BE2C (cell line): ENCODE measurements around the gene PIP5K1B.

Source experiments
- DNase-seq: peaks from one replicate; pipeline ENCODE4 v3.0.0-alpha.2; 2020
- H3K27me3 ChIP-seq: fragments of 250-450 bp; sonication (Bioruptor Pico); 2 replicates; pipeline ENCODE4 v1.5.1; 2020; ENCODE audit warnings: mild to moderate bottlenecking
- H3K36me3 ChIP-seq: fragments of 250-450 bp; sonication (Bioruptor Pico); 2 replicates; pipeline ENCODE4 v1.5.1; 2020; ENCODE audit warnings: mild to moderate bottlenecking
- H3K4me1 ChIP-seq: fragments of 250-450 bp; sonication (Bioruptor Pico); 2 replicates; pipeline ENCODE4 v1.5.1; 2020
- H3K4me3 ChIP-seq: 2 replicates; pipeline ENCODE4 v1.5.1; 2011; ENCODE audit warnings: low read depth, low read length
- H3K9me3 ChIP-seq: fragments of 250-450 bp; sonication (Bioruptor Pico); 2 replicates; pipeline ENCODE4 v1.5.1; 2020
- TF ChIP-seq, protein P1 (sequence below): IDR thresholded peaks from 2 replicates; pipeline ENCODE4 v1.5.1; 2012; ENCODE audit warnings: mild to moderate bottlenecking, low read depth, low read length

Gene PIP5K1B

DNA sequence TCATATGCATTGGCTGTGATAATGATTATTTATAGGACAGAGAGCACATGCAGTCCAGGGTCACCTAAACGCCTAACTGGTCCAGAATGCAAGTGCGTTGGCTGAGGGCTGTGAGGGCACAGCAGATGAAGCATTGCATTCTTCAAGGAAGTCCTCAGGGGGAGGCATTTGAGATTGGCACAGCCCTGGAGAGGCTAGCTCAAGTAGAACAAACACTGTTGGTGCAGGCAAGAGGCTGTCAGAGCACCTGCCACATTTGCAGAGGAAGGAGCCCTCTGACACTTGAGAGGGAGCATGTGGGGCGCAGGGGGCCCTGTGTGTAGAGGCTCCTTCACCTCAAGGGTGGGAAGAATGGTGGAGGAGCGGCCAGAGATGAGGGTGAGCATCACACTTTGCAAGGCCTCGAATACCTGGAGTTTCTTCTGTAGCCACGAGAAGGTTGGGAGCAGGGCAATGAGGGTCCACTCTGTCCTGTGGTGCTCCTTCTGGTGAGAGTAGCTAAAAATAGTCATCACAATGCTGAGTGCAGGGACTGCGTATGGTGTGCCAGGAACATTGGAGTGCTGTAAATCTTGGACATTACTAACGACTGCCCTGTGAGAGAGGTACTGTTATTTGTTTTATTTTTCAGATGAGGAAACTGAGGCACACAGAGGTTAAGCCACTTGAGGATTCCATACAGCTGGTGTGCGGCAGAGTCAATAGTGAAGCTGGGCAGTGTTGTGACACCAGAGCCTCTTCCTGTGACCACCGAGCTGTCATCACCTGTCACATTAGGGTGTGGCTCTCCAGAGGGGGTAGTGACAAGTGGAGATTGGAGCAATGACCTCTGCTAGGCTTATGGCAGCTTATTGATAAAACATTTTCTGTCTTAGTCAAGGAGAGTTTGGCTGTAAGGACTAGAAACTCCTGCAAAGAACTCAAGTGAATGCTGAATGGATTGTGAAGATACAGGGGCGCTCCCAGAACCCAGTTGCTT lies 100.2 kb downstream of the PIP5K1B start:
- TF ChIP-seq, protein P1, sequence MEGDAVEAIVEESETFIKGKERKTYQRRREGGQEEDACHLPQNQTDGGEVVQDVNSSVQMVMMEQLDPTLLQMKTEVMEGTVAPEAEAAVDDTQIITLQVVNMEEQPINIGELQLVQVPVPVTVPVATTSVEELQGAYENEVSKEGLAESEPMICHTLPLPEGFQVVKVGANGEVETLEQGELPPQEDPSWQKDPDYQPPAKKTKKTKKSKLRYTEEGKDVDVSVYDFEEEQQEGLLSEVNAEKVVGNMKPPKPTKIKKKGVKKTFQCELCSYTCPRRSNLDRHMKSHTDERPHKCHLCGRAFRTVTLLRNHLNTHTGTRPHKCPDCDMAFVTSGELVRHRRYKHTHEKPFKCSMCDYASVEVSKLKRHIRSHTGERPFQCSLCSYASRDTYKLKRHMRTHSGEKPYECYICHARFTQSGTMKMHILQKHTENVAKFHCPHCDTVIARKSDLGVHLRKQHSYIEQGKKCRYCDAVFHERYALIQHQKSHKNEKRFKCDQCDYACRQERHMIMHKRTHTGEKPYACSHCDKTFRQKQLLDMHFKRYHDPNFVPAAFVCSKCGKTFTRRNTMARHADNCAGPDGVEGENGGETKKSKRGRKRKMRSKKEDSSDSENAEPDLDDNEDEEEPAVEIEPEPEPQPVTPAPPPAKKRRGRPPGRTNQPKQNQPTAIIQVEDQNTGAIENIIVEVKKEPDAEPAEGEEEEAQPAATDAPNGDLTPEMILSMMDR = no peak
- DNase-seq = no peak
- no peaks in the 10 kb centered on the region for H3K4me1 ChIP-seq
- no peaks in the 10 kb centered on the region for H3K9me3 ChIP-seq
- H3K36me3 ChIP-seq = no peaks in the 10 kb centered on the region
- H3K4me3 ChIP-seq = no peak overlapping the region
- H3K27me3 ChIP-seq = peaks cover 13% of the 10 kb centered on the region

DNA sequence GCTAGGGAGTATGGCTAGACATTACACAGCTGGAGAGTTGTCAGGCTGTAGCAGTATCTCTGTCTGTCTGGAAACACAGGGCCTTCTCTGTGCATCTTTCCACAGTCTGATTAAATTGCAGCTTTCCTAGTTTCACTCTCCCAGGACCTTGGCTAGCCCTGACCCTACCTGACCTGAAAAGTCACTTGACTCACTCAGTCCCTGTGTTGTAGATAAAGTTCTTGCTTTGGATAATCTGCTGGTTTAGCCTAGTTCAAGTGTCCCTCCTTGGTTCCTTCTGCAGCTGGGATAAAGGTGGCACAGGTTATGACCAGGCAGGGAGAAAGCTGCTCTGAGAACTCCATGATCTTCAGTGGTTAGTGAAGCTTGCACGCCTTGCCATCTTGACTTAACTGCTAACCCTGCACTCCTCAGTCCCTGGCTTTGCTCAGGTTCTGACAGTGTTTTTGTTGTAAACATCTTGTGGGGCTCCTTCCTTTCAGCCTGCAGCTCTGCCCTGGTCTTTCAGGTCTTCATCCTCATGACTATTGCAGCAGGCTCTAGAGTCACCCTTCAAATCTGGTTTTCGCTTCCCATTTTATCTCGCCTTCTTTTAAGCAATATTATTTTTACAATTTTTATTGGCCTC lies 101.0 kb downstream of the PIP5K1B start:
- Histone ChIP-seq H3K4me1 (no peaks in the 10 kb centered on the region), H3K27me3 (peaks cover 13% of the 10 kb centered on the region), H3K9me3 (no peaks in the 10 kb centered on the region), H3K4me3 (no peak overlapping the region), H3K36me3 (no peaks in the 10 kb centered on the region)
- TF ChIP-seq, protein P1 = no peak
- no peak for DNase-seq

DNA sequence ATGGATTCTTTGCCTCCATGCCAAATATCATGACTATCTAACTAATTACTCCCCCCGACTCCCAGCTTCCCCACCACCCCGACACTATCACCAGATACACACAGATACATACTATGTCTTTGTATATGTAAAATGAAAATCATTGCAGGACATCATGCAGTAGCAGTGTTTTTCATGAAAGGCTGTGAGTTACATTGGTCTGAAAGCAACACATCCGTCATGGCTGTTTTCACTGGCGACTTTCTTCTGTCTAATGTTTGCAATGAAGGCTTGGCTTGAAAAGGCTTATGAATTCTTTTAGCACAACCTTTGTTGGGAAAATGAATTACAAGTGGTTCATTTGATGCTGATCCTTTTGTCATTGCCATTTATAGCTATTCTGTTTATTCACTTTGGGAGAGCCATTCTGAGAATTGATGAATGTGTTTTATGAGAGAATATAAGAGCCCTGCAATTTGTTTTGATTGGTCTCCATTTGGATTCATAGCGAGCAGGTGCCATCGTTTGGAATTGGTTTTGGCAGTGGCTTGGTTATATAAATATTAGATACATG lies 103.4 kb downstream of the PIP5K1B start:
- no peak for DNase-seq
- Histone ChIP-seq H3K4me1 (no peaks in the 10 kb centered on the region), H3K4me3 (no peak overlapping the region), H3K36me3 (no peaks in the 10 kb centered on the region), H3K27me3 (peaks cover 19% of the 10 kb centered on the region), H3K9me3 (no peaks in the 10 kb centered on the region)
- TF ChIP-seq, protein P1 = no peak

DNA sequence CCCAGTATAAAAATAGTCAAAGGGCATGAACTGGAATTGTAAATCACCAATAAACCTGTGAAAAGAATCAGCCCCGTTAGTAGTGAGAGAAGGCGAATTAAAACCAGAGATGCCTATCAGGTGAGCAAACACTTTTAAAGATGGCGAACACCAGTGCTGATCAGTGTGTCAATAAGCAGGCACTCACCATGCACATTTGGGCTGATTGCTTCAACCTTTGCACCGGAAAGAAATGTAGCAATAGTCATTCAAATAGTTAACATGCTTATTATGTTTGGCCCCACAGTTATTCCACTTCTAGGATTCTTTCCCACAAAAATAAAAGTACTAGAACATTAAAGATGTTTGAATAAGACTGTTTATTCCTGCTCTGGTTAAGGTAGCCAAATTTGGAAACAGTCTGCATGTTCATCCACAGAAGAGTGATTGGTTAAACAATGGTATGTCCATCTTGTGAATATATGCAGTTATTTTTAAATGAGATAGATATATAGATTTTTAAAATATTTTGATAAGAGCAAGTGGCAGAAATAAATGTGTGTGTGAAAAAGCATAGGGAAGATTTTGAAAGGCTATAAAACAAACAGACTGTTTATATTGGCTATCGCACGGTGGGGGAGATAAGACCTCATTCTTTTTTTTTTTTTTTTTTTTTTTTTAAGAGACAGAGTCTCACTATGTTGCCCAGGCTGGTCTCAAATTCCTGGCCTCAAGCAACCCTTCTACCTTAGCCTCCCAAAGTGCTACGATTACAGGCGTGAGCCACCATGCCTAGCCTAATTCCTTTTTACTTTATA lies 112.2 kb downstream of the PIP5K1B start:
- no peak for DNase-seq
- no peaks in the 10 kb centered on the region for H3K9me3 ChIP-seq
- H3K36me3 ChIP-seq = no peaks in the 10 kb centered on the region
- TF ChIP-seq, protein P1 = no peak
- H3K27me3 ChIP-seq = peaks cover 15% of the 10 kb centered on the region; the same call in 1 of the 2 replicates
- no peak overlapping the region for H3K4me3 ChIP-seq
- H3K4me1 ChIP-seq = no peaks in the 10 kb centered on the region

DNA sequence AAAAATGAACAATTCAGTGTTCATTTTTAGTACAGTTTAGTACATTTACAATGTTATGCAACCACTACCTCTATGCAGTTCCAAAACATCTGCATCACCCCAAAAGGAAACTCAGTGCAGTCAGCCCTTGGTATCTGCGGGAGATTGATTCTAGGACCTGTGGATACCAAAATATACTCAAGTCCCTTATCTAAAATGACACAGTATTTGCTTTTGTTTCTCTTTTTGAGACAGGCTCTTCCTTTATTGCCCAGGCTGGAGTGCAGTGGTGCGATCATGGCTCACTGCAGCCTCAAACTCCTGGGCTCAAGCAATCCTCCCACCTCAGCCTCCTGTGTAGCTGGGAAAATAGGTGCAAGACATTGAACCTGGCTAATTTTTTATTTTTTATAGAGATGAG lies 114.0 kb downstream of the PIP5K1B start:
- no peaks in the 10 kb centered on the region for H3K4me1 ChIP-seq
- TF ChIP-seq, protein P1 = no peak
- DNase-seq = no peak
- H3K4me3 ChIP-seq = no peak overlapping the region
- 0 out of 2 replicates have a peak, but pooled peaks cover 9% of the 10 kb centered on the region for H3K27me3 ChIP-seq
- H3K36me3 ChIP-seq = no peaks in the 10 kb centered on the region
- H3K9me3 ChIP-seq = no peaks in the 10 kb centered on the region
